T1000 (cell line): Measurements from ENCODE around the gene ECSIT.
A peak's percentile ranks its signal among the peaks of the same experiment; 100 is the strongest.
"Not testable (repeated sequence)": the region's sequence is repeated elsewhere in the genome, so short reads cannot be mapped to it uniquely, and the experiment has no call there.

Experiments
- DNase-seq: peaks from one replicate; lab custom pipeline; 2025; ENCODE audit warnings: mixed read lengths; lab: John Stamatoyannopoulos, UW

The ECSIT gene, protein sequence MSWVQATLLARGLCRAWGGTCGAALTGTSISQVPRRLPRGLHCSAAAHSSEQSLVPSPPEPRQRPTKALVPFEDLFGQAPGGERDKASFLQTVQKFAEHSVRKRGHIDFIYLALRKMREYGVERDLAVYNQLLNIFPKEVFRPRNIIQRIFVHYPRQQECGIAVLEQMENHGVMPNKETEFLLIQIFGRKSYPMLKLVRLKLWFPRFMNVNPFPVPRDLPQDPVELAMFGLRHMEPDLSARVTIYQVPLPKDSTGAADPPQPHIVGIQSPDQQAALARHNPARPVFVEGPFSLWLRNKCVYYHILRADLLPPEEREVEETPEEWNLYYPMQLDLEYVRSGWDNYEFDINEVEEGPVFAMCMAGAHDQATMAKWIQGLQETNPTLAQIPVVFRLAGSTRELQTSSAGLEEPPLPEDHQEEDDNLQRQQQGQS

DNA sequence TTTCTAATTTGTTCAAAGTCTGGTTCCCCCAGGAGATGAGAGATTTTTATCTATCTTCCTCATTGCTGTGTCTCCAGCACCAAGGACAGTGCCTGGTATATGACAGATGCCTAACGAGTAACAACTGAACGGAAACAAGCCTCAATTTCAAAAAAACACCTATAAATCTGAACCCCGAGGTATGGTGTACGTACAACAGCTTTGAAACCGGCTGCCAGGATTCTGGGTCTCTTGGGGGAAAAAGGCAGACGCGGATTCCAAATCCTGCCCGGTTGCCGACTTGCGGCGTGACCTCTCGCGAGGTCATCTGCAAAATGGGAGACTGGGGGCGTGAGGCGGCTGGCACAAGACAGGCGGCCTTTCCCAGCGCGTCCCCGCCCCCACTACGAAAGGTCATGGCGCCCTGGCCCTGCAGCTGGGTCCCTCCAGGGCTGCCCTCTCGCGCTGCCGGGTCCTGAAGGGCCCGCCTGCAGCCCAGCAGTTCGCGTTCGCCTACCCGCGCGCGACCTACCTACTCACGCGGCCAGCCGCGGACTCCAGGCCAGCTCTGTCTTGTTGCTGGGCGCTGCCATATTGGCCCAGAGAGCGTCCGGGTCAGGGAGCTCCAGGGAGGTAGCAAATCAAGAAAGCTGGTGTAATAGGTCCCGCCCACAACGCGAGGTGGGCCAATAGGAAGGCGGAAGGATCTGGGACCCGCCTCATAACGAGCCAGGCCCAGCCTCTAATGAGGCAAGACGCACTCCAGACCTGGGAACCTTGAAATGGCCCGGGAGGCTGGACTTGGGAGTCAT lies at the start of gene ECSIT:
Gene ECSIT (minus strand): TSS at position 584 of the 791 bp plus-strand sequence. CDS start 9,964 bp downstream, outside the sequence.
- peak; percentile 94 for DNase-seq

DNA sequence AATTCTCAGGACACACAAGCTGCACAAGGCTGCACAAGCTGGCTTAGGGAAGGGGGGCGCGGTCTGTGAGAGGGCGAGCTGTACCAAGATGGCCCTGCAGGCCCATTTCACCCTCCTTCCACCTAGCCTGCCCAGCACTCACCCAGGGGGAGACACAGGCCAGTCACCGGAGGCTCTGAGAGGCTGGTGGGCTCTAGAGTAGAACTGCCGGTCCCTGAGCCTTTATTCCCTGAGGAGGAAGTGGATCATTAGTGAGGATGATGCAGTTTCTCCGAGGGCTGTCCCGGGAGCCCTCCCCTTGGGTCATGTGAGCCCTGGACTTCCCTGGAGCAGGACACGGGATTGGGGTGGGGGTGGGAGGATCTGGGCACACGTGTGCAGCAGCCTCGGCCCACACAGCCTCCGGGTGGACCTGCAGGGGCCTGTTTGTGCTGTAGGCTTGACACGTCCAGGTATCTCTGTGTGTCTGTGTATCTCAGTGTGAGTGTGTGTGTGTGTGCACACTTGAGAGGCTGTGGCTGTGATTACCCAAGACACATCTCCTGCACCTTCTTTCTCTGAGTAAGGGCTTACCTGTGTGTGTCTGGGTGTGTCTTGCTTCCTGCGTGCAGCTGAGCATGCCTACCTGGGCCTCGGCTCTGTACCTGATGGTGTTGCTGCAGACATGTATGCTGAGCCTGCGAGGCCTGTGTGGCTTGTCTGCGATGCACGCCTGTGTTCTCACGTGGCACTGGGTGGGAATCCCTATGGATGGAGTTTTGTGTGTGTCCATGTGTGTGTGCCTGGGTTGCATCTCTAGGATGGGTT lies 48.7 kb upstream of the ECSIT start, which contains the start of gene ACP5:
Gene ACP5 (minus strand): TSS at position 195 of the 807 bp plus-strand sequence. CDS start 328 bp downstream, outside the sequence.
- no peak for DNase-seq

DNA sequence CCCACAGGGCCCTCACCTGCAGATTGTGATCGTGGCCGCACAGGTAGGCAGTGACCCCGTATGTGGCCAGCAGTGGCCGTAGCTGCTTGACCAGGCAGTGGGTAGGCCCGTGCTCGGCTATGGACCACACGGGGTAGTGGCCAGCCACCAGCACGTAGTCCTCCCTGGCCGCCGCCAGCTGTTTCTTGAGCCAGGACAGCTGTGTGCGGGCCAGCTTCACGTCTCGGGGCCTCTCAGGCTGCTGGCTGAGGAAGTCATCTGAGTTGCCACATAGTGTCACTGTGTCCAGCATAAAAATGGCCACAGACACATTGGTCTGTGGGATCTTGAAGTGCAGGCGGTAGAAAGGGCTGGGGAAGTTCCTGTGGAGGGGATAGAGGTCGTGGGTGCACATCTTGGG lies 47.3 kb upstream of the ECSIT start:
- DNase-seq, result no peak

DNA sequence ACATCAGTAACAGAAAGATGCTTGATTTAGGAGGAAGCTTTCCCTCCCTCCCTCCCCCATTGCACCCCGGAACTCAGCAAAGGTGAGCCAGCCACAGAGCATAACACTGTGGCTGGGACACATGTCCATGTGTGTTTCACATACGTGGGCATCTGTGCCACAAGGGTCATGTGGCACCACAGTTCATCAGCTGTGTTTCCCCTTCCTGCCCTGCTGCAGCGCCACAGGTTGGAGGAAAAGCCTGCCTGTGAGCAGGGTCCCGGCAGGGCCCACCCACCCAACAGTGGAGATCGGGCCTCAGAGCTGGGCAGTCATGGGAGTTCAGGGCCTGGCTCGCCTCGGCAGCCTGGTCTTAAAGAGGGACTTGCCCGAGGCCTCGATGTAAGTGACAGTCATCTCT lies 45.8 kb upstream of the ECSIT start:
- DNase-seq, result no peak

DNA sequence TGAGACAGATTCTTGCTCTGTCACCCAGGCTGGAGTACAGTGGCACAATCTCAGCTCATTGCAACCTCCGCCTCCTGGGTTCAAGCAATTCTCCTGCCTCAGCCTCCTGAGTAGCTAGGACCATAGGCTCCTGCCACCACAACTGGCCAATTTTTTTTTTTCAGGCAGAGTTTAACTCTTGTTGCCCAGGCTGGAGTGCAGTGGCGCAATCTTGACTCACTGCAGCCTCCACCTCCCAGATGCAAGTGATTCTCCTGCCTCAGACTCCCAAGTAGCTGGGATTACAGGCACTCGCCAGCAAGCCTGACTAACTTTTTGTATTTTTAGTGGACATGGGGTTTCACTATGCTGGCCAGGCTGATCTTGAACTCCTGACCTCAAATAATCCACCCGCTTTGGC lies 44.8 kb upstream of the ECSIT start:
- DNase-seq, result not testable (repeated sequence)

DNA sequence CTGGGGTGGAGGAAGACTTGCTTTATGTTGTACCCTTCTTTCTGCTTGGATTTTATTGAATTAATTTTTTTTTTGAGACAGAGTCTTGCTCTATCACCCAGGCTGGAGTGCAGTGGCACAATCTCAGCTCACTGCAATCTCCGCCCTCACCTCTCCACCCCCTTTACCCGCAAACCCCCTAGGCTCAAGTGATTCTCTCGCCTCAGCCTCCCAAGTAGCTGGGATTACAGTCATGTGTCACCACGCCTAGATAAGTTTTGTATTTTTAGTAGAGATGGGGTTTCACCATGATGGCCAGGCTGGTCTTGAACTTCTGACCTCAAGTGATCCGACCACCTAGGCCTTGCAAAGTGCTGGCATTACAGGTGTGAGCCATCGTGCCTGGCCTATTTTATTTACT lies 44.4 kb upstream of the ECSIT start:
- DNase-seq, result not testable (repeated sequence)

DNA sequence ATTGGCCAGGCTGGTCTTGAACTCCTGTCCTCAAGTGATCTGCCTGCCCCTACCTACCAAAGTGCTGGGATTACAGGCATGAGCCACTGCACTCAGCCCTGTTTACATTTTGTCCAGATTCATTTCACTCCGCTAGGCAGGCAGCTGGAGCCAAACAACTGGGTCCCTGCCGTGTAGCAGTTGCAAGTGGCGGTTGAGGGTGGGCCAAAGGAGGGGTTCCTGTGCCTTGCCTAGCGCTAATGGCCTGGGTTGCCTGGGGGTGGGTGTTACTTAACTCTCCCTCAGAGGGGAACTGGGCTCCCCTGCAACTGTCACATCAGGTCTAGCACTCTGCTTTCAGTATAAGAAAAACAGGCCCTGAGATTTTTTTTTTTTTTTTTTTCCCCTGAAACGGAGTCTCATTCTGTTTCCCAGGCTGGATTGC lies 41.1 kb upstream of the ECSIT start:
- no peak for DNase-seq

DNA sequence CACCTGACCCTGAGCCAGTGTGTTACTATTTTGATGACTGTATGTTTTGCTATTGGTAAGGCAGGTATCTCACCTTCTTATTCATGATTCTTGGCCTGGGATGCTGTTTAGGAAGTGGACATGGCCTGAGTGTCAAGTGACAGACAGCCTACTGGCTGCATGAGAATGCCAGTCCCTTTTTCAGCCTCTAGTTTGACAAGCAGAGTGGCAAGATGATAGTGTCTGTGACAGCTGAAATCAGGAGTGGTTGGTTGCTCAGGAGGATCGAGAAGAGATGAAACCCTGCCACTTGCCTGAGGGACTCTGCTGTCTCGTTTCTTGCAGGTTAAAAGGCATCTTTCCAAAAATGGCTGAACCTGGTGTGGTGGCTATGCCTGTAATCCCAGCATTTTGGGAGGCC lies 37.2 kb upstream of the ECSIT start:
- no peak for DNase-seq

DNA sequence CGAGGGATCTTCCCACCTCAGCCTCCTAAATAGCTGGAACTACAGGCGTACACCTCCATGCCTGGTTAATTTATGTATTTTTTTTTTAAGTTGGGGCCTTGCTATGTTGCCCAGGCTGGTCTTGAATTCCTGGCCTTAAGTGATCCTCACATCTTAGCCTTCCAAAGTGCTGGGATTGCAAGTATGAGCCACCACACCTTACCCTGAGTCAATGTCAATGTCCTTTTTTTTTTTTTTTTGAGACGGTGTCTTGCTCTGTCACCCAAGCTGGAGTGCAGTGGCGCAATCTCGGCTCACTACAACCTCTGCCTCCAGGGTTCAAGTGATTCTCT lies 36.7 kb upstream of the ECSIT start:
- DNase-seq, result not testable (repeated sequence)

DNA sequence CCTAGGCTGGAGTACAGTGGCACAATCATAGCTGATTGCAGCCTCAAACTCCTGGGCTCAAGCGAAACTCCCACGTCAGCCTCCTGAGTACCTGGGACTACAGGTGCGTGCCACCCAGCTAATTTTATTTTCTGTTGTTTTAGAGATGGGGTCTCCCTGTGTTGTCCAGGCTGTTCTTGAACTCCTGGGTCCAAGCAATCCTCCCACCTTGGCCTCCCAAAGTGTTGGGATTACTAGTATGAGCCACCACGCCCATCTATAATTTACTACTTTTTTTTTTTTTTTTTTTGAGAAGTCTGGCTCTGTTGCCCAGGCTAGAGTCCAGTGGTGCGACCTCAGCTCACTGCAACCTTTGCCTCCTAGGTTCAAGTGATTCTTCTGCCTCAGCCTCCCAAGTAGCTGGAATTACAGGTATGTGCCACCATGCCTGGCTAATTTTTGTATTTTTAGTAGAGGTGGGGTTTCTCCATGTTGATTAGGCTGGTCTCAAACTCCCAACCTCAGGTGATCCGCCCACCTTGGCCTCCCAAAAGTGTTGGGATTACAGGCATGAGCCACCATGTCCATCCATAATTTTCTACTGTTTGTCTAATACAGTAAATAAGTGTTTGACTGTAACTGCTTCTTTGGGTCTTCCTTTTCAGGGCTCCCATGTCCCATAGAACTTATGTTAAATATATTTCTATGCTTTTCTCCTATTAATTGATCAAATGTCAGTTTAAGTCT lies 35.3 kb upstream of the ECSIT start:
- DNase-seq, result not testable (repeated sequence)

DNA sequence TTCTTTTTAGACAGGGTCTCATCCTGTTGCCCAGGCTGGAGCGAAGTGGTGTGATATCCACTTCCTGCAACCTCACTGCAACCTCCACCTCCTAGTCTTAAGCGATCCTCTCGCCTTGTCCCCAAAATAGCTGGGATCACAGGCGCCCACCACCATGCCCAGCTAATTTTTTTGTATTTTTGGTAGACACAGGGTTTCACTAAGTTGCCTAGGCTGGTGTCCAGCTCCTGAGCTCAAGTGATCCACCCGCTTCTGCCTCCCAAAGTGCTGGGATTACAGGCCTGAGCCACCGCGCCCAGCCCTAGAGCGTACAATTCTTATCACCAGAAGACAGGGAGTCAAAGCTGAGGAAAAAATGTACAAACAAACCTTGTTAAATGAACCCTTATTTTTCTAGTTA lies 34.6 kb upstream of the ECSIT start:
- DNase-seq, result no peak

DNA sequence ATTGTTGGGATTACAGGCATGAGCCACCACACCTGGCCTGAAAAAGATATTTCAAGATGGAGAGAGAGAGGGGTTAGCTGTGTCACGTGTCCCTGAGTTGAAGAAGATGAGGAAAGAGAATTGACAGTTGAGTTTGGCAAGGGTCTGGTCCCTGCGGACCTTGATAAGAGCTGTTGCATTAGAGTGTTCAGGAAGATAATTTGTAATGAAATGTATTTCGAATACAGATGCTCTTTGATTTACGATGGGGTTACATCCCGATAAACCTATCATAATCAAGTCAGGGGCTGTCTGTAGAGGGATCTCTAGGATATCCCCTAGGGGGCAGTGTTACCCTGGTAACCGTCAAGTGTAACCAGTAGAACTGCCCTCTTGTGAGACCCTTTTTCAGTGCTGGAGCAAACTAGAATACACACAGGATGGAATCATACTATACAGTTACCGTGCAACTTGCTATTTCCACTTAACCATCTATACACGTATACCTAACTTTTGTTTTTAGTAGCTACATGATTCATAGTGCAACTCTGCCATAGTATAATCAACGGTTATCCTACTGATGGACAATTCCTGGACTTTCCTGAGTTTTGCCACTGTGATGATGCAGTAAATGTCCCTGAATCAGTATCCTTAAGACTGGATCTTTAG lies 31.6 kb upstream of the ECSIT start:
- DNase-seq, result peak; percentile 47

DNA sequence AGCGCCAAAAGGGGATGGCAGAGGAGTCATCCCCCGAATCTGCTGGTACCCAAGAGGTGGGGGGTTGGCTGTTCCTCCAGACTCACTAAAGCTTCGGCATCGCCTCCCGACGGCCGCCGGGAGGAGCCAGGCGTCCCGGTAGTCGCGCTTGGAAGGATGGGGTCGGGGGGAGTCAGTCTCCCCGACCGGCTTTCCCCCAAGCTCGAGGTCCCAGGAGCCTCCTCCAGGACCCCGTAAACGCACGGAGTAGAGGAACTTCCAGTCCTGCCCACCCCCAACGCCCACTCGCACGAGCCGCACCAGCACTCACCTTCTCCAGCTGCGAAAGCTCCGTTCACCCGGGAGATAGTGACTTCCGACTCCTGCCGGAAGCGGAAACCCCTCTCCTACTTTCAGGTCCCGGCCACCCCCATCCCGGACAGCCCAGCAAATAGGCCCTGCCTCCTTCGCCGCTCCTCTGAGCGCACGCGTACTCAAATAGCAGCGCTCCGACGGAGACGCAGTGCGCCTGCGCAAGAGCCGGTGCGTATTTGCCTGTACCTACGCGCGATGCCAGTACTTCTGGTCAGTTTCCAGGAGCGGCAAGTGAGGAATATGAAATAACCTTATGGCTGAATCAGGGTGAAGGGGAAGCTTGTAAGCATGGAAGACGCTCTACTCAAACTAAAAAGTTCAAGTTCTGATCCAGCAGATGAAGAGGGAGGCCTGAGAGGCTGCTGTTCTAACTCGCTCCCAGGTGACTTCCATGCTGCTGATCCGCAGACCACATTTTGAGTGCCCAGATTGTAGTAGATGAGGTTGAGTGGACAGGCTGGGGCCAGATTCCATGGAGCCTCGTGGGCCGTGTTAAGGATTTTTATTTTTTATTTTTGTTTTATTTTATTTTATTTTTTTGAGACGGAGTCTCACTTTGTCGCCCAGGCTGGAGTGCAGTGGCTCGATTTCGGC lies 30.2 kb upstream of the ECSIT start, which contains the start of gene ELOF1:
Gene ELOF1 (minus strand): TSS at position 350 of the 948 bp plus-strand sequence. CDS start 4,883 bp downstream, outside the sequence.
- DNase-seq, result peak; percentile 92

DNA sequence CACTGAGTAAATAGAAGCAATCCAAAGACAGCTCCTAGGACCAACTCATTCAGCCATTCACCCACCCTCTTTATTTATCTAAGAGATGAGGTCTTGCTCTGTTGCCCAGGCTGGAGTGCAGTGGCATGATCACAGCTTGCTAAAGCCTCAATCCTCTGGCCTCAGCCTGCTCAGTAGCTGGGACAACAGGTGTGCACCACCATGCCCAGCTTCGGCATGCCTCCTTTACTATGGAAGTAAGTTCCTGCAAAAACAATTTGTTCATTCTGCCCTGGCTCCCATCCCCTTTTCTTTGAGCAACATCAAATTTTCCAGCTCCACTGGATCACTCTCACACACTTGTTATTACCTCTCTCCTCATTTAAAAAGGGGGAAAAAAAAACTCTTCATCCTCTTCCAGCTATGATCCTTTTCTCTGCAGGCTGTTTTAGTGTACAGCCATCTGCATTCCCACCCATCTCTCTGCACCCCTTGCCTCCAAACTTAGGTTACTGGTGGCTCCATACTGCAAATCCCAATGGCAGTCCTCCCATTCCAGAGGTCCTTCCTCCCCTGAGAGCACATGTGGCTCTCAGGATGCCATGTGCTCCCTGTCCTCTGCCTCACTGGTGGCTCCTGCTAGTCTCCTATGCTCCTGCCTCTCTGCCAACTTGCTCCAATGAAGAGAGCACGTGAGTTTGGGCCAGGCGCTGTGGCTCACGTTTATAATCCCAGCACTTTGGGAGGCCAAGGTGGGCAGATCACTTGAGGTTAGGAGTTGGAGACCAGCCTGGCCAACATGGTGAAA lies 27.9 kb upstream of the ECSIT start:
- no peak for DNase-seq

DNA sequence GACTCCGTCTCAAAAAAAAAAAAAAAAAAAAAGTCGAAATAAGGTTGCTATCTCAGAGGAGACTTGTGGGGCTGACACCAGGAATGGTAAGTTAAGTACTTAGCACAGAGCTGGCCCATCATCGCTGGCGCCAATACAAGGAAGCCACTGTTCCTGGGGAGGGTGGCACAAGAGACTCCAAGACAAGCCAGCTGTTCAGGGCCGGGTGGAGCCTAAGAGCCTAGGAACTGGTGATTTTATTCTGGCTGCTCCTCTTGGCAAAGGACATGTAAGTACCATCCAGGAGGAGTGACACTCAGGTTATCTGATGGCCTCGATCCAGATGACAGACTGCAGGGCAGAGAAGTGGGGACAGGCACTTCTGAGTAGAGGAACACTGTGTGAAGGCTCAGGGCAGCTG lies 26.3 kb upstream of the ECSIT start:
- no peak for DNase-seq

DNA sequence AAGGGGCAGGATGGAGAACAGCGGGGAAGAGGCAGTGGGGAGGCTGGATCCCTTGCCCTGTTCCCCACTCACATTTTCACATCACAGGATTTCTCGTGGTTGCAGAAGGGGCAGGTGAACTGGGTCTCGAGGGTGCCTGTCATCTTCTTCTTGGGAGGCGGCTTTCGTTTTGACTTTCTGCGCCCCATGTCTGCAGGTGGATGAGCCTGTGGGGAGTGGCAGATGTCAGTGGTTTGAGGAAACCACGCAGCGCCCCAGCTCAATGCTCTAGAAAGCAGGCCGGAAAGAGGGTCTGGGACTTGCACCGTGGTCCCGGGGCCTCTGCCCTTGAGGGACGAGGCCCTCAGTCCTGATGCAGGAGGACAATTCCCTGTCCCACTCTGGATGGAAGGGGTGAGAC lies 25.2 kb upstream of the ECSIT start:
- DNase-seq, result no peak

DNA sequence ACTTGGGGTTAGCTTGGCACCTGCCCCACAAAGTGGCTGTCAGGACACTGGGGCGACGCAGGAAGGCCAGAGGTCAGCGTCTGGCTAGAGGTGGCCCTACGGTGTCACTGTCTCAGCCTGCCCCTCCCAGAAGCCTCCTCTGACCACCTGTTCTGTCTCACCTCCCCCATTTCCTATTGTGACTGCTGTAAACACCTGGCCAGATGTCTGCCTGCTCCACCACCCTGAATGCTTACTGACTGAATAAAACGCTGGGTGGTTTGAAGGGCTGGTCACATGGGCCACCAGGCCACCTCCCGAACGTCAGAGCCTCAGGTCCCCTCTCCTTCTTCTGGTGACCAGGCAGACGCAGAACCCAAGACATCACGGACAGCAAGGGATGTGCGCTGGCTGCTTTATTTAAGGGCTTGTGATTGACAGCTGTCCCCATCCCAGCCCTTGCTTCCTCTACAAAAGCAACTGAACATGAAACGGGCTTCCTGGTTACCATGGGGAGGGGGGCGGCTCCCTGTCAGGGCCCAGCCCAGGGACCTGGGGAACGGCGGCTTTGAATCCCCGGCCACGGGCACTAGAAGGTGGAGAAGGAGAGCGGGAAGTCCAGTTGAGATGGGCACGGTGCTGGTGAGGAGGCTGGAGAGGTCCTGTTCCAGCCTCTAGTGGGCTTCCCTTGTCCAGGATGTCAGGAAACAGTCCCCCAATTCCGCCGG lies 23.9 kb upstream of the ECSIT start:
- DNase-seq, result no peak

DNA sequence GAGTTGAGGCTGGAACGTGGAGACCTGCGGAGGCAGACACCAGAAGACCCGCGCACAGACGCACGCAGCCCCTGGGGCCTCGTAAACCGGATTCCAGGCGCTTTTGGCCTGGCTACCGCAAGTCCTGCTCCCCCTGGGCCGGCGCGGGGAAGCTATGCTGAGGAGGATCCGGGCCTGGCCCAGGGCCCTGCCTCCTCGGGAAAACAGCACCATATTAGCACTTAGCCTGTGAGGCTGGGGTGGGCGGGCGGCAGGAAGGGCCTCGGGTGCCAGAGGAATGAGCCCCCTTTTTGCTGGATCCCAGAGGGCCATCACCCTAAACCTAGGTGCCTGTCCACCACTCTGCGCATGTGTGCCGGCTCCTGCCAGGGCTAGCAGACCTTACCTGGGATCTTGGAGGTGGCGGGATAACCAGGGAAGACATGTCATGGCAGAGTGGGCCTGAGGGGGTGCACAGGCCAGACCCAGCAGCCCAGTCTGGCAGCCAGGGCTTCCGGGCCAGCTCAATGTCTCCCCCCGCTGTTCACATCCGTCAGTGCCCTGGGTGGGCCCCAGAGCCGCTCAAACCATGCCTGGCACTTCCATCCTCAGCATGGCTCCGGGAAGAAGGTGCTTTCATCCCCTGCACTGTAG lies 22.8 kb upstream of the ECSIT start:
- DNase-seq, result no peak
